CD4-positive, alpha-beta T cell (primary cell): Measurements from ENCODE around the gene MRPS23. TPM values are rescaled to one million over a fixed set of nuclear protein-coding genes. Genes with fewer than 3 reads are reported as not detected.

Experiments
- ATAC-seq: fragments of 200-7000 bp; cut with Tn5 transposase; one replicate; pipeline ENCODE4 v1.10.0; 2022; ENCODE audit warnings: mild to moderate bottlenecking; ENCODE audit not compliant: poor library complexity
- CTCF ChIA-PET: fragments of 350-600 bp; sonication (Branson Sonifier 250); formaldehyde crosslinking; loops from one replicate; lab custom pipeline; 2021; ENCODE audit warnings: antibody characterized with exemption, inconsistent platforms; lab: Charles Lee
- POLR2A ChIA-PET: fragments of 350-600 bp; sonication (Branson Sonifier 250); formaldehyde crosslinking; loops from one replicate; lab custom pipeline; 2021; ENCODE audit warnings: antibody characterized with exemption, inconsistent platforms; lab: Charles Lee
- DNase-seq, 14 experiments: peaks; one replicate each; pipeline ENCODE4 v3.0.0-alpha.2; 2013 to 2020; ENCODE audit warnings: mixed read lengths in 2 of 14
- H3K27ac ChIP-seq, 2 donors: one replicate each; pipeline versions ENCODE4 v1.5.1 to v1.7.0; 2013; ENCODE audit warnings: low read length in 2 of 2, low read depth in 1 of 2, mild to moderate bottlenecking in 1 of 2
- H3K27me3 ChIP-seq, 2 experiments: 1 replicate in 1 of 2; 2 replicates in 1 of 2; pipeline versions ENCODE4 v1.6.1 to v1.7.0; 2013; ENCODE audit warnings: low read length in 2 of 2, control low read depth in 1 of 2, mild to moderate bottlenecking in 1 of 2, moderate library complexity in 1 of 2; ENCODE audit not compliant: insufficient read depth in 2 of 2, control insufficient read depth in 1 of 2
- H3K36me3 ChIP-seq: one replicate; pipeline ENCODE4 v1.6.1; 2013; ENCODE audit warnings: low read length, control low read depth; ENCODE audit not compliant: insufficient read depth
- H3K4me1 ChIP-seq: one replicate; pipeline ENCODE4 v1.6.1; 2013; ENCODE audit warnings: low read length, control low read depth; ENCODE audit not compliant: insufficient read depth
- H3K4me3 ChIP-seq: one replicate; pipeline ENCODE4 v1.5.1; 2013; ENCODE audit warnings: mild to moderate bottlenecking, low read length, moderate library complexity
- H3K9me3 ChIP-seq, 2 experiments: 1 replicate in 1 of 2; 2 replicates in 1 of 2; pipeline versions ENCODE4 v1.6.1 to v1.7.0; 2013; ENCODE audit warnings: low read length in 2 of 2, mild to moderate bottlenecking in 2 of 2, control low read depth in 1 of 2, moderate library complexity in 1 of 2; ENCODE audit not compliant: control insufficient read depth in 1 of 2, insufficient read depth in 1 of 2
- H3K27ac Mint-ChIP-seq: one replicate; pipeline ENCODE4 v1.8.0; 2020; ENCODE audit warnings: mixed read lengths
- H3K27me3 Mint-ChIP-seq: one replicate; pipeline ENCODE4 v1.8.0; 2021; ENCODE audit warnings: mixed read lengths
- H3K36me3 Mint-ChIP-seq: one replicate; pipeline ENCODE4 v1.8.0; 2021; ENCODE audit warnings: low read depth, mixed read lengths
- H3K4me1 Mint-ChIP-seq: one replicate; pipeline ENCODE4 v1.8.0; 2021; ENCODE audit warnings: low read depth, mixed read lengths
- H3K4me3 Mint-ChIP-seq: one replicate; pipeline ENCODE4 v1.8.0; 2020; ENCODE audit warnings: mild to moderate bottlenecking, mixed read lengths
- H3K9me3 Mint-ChIP-seq: one replicate; pipeline ENCODE4 v1.8.0; 2020; ENCODE audit warnings: mixed read lengths
- CTCF ChIP-seq: fragments of 200-600 bp; IDR thresholded peaks from one replicate; pipeline ENCODE4 v1.8.0; 2022; ENCODE audit warnings: antibody characterized with exemption, mild to moderate bottlenecking
- intact Hi-C, 2 experiments: fragments of 100-400 bp; cut with DNase I in 1 of 2; cut with micrococcal nuclease in 1 of 2; formaldehyde crosslinking; loops; one replicate each; pipeline versions ENCODE4 v1.15.1 to v1.9.0; 2023 to 2025; cut with DNase I, micrococcal nuclease
- total RNA-seq, 174 experiments: library from RNA in 2 of 174; stranded (reverse) in 2 of 174; gene quantifications; one replicate each; pipeline ENCODE4 v1.2.3 and lab custom pipeline; 2021 to 2026

The MRPS23 gene
- total RNA-seq, 2 experiments from 2014 or later, result 14.6 to 14.7 TPM

- Histone ChIP-seq H3K4me3 (no peak overlapping the region), H3K27ac (no peak overlapping the region), H3K36me3 (no peaks in the 10 kb centered on the region), H3K4me1 (peaks cover 31% of the 10 kb centered on the region), H3K27me3 (peaks cover 4 to 18% of the 10 kb centered on the region in 2 experiments), H3K9me3 (no peaks in the 10 kb centered on the region)
- Mint-ChIP-seq H3K9me3 (no peaks in the 10 kb centered on the region), H3K4me1 (peaks cover 15% of the 10 kb centered on the region), H3K27me3 (peaks cover 20% of the 10 kb centered on the region), H3K36me3 (no peaks in the 10 kb centered on the region), H3K27ac (no peak overlapping the region), H3K4me3 (no peak overlapping the region)
- no peak for ATAC-seq
- POLR2A ChIA-PET, result interaction anchor here (0.6 to 1.5 kb wide), 2 partner anchors 21 to 206 kb away, joined by 3 read pairs; partner anchors contain the start of gene MRPS23
- CTCF ChIA-PET, result interaction anchor here (0.6 to 1.9 kb wide), 3 partner anchors 13 to 471 kb away, joined by 3 to 5 read pairs (median 4); no protein-coding TSS in a partner anchor
- intact Hi-C loops, result no loop called here
- DNase-seq, result no peak
- no peak for TF ChIP-seq CTCF
These were observed 21.3 kb upstream of the MRPS23 start for GRCh38 chr17:57871155-57871554.

- ATAC-seq, result no peak
- POLR2A ChIA-PET, result interaction anchor here (0.6 kb wide), 1 partner anchor 207 kb away, joined by 3 read pairs; no protein-coding TSS in a partner anchor
These were observed 20.4 kb upstream of the MRPS23 start for GRCh38 chr17:57870283-57870635.

GRCh38 chr17:57869617-57870282, 19.9 kb upstream of the MRPS23 start:
- DNase-seq (no peak), ATAC-seq (no peak)
- Mint-ChIP-seq H3K4me1 (peaks cover 15% of the 10 kb centered on the region), H3K27ac (no peak overlapping the region), H3K27me3 (peaks cover 17% of the 10 kb centered on the region), H3K36me3 (no peaks in the 10 kb centered on the region), H3K4me3 (no peak overlapping the region), H3K9me3 (no peaks in the 10 kb centered on the region)
- H3K27ac ChIP-seq, result no peak overlapping the region
- peaks cover under 1 to 14% of the 10 kb centered on the region in 2 experiments for H3K27me3 ChIP-seq
- ChIA-PET CTCF (interaction anchor here (1.8 to 1.9 kb wide), 2 partner anchors 11 to 23 kb away, joined by 4 to 5 read pairs; no protein-coding TSS in a partner anchor), POLR2A (no interaction called here)
- H3K4me3 ChIP-seq, result no peak overlapping the region
- H3K9me3 ChIP-seq, result no peaks in the 10 kb centered on the region
- H3K36me3 ChIP-seq, result no peaks in the 10 kb centered on the region
- intact Hi-C loops, result no loop called here
- peaks cover 27% of the 10 kb centered on the region for H3K4me1 ChIP-seq
- TF ChIP-seq CTCF, result no peak

More at GRCh38 chr17:57870283-57870635, 20.4 kb upstream of the MRPS23 start:
- peaks cover 17% of the 10 kb centered on the region for H3K27me3 Mint-ChIP-seq
- Histone ChIP-seq H3K4me1 (peaks cover 31% of the 10 kb centered on the region), H3K27ac (no peak overlapping the region), H3K36me3 (no peaks in the 10 kb centered on the region), H3K27me3 (peaks cover 4 to 17% of the 10 kb centered on the region in 2 experiments), H3K4me3 (no peak overlapping the region), H3K9me3 (no peaks in the 10 kb centered on the region)
- no peaks in the 10 kb centered on the region for H3K36me3 Mint-ChIP-seq
- H3K27ac Mint-ChIP-seq, result no peak overlapping the region
- DNase-seq, result no peak
- no peak overlapping the region for H3K4me3 Mint-ChIP-seq
- intact Hi-C loops, result no loop called here
- H3K4me1 Mint-ChIP-seq, result peaks cover 15% of the 10 kb centered on the region
- no peaks in the 10 kb centered on the region for H3K9me3 Mint-ChIP-seq
- CTCF ChIA-PET, result interaction anchor here (1.8 to 1.9 kb wide), 2 partner anchors 12 to 22 kb away, joined by 4 to 5 read pairs; no protein-coding TSS in a partner anchor
- TF ChIP-seq CTCF, result no peak
